AG09309 (cell line): Measurements from ENCODE around the gene RBM23.

ENCODE experiments used
- DNase-seq: peaks from one replicate; pipeline ENCODE4 v3.0.0-alpha.2; 2010; ENCODE audit warnings: low read depth
- H3K4me3 ChIP-seq: 2 replicates; pipeline ENCODE4 v1.5.1; 2011; ENCODE audit warnings: mild to moderate bottlenecking, low read depth, low read length, moderate library complexity; ENCODE audit not compliant: control insufficient read depth
- TF ChIP-seq, protein P1 (sequence below): IDR thresholded peaks from 2 replicates; pipeline ENCODE4 v1.5.1; 2011; ENCODE audit warnings: mild to moderate bottlenecking, low read depth, low read length, inconsistent platforms; ENCODE audit not compliant: insufficient read depth, control insufficient read depth; ENCODE audit errors: missing control alignments

RBM23 gene

DNA sequence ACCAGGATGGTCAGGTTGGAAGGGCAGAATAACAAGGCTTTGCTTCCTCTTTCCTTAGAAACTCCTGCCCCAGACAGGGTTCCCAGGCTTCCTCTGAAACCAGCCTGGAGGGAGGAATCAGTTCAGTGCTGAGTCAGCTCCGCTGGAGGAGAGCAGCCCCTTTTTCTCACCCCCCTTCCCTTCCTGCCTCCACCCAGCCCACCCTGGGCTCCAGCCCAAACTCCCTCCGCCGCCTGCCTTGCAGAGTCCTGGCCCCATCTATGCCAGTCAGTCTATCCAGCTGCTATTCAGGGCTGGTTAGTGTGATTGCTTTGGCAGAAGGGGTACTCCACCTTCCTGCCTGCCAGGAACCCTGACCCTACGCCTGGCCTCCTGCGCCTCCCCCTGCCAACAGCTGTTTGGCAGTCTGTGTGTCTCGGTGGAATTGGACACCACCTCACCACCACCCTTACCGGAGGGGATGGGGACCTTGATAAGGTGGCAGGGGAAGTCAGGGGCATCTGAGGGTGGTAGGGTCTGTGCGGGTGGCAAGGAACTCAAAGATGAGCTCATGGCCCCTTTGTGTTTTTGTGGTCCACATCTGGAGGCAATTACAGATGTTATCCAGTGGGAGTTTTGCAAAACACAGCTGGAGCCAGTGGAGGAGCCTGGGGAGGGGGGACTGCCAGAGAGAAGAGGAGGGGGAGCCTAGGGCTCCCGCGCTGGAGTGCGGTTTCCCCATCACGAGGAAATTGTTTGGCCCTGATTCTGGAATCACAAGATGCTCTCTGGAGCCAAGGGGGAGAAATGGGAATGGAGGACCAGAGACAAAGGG, 70.4 kb downstream of the RBM23 start:
- TF ChIP-seq, protein P1, sequence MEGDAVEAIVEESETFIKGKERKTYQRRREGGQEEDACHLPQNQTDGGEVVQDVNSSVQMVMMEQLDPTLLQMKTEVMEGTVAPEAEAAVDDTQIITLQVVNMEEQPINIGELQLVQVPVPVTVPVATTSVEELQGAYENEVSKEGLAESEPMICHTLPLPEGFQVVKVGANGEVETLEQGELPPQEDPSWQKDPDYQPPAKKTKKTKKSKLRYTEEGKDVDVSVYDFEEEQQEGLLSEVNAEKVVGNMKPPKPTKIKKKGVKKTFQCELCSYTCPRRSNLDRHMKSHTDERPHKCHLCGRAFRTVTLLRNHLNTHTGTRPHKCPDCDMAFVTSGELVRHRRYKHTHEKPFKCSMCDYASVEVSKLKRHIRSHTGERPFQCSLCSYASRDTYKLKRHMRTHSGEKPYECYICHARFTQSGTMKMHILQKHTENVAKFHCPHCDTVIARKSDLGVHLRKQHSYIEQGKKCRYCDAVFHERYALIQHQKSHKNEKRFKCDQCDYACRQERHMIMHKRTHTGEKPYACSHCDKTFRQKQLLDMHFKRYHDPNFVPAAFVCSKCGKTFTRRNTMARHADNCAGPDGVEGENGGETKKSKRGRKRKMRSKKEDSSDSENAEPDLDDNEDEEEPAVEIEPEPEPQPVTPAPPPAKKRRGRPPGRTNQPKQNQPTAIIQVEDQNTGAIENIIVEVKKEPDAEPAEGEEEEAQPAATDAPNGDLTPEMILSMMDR, result no peak
- DNase-seq, result no peak
- H3K4me3 ChIP-seq, result no peak overlapping the region

DNA sequence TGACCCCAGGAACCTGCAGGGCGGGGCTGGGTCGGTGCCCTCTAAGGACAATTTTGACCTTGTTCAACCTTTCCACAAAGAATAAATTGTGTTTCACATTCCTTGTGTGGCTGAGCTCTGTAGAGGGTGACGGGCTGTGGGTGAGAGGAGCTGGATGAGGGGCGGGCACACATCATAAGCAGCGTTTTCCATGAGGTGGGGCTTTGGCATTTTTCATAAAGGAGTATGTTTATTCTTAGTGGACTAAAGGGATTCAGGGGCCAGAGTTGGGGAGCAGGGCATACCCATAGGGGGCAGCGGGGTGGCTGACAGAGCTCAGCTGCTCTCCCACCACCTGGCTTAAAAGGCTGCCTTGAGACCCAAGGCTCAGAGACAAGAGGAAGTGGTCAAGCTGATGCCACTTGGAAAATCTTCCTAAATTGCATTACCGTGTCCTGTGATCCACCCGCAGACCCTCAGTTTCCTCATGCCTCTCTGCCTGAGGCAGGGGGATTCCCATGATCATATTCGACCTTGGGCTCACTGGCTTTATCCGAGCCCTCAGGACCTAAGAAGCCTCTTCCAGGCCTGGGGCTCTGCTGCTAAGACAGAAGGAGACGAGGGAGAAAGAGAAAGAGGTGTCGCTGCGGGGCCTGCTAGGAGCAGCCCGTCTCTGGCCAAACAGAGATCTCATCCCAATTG, 71.1 kb downstream of the RBM23 start:
- no peak overlapping the region for H3K4me3 ChIP-seq
- no peak for DNase-seq

DNA sequence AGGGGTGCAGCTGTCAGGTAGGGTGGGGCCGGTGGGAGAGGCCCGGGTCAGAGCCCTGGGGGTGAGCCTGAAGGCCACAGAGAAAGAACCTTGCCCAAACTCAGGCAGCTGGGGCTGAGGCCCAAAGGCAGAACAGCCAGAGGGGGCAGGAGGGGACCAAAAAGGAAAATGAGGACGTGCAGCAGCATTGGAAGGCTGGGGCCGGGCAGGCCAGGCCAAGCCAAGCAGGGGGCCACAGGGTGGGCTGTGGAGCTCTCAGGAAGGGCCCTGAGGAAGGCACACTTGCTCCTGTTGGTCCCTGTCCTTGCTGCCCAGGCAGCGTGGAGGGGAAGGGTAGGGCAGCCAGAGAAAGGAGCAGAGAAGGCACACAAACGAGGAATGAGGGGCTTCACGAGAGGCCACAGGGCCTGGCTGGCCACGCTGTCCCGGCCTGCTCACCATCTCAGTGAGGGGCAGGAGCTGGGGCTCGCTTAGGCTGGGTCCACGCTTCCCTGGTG, 72.1 kb downstream of the RBM23 start:
- no peak for DNase-seq
- TF ChIP-seq, protein P1, result peak; percentile 9

More for the DNA sequence above, 71.1 kb downstream of the RBM23 start:
- TF ChIP-seq, protein P1, result peak; percentile 3

DNA sequence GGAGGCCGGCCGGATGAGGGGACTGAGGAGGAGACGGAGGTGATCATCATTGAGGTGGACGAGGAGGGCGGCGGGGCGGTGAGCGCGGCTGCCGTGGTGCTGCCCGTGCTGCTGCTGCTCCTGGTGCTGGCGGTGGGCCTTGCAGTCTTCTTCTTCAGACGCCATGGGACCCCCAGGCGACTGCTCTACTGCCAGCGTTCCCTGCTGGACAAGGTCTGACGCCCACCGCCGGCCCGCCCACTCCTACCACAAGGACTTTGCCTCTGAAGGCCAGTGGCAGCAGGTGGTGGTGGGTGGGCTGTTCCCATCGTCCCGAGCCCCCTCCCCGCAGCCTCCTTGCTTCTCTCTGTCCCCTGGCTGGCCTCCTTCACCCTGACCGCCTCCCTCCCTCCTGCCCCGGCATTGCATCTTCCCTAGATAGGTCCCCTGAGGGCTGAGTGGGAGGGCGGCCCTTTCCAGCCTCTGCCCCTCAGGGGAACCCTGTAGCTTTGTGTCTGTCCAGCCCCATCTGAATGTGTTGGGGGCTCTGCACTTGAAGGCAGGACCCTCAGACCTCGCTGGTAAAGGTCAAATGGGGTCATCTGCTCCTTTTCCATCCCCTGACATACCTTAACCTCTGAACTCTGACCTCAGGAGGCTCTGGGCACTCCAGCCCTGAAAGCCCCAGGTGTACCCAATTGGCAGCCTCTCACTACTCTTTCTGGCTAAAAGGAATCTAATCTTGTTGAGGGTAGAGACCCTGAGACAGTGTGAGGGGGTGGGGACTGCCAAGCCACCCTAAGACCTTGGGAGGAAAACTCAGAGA, 72.9 kb downstream of the RBM23 start:
- no peak overlapping the region for H3K4me3 ChIP-seq
- TF ChIP-seq, protein P1, result no peak
- DNase-seq, result no peak

More for the DNA sequence above, 72.1 kb downstream of the RBM23 start:
- no peak overlapping the region for H3K4me3 ChIP-seq

DNA sequence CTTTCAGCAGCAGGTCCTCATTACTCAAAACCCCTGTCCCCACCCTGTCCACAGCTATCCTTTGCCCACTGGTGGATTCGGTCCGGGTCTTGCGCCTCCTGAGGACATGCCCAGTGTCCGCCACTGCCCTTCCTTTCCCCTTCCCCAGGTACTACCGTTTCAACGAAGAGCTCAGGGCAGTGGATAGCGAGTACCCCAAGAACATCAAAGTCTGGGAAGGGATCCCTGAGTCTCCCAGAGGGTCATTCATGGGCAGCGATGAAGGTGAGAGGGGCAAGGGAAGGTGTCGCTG, 73.9 kb downstream of the RBM23 start:
- TF ChIP-seq, protein P1, result no peak
- no peak for DNase-seq
- H3K4me3 ChIP-seq, result no peak overlapping the region
